Measurements from ENCODE around the gene SLC23A3. TPM values are rescaled to one million over a fixed set of nuclear protein-coding genes. Genes with fewer than 3 reads are reported as not detected.

SLC23A3 gene, protein sequence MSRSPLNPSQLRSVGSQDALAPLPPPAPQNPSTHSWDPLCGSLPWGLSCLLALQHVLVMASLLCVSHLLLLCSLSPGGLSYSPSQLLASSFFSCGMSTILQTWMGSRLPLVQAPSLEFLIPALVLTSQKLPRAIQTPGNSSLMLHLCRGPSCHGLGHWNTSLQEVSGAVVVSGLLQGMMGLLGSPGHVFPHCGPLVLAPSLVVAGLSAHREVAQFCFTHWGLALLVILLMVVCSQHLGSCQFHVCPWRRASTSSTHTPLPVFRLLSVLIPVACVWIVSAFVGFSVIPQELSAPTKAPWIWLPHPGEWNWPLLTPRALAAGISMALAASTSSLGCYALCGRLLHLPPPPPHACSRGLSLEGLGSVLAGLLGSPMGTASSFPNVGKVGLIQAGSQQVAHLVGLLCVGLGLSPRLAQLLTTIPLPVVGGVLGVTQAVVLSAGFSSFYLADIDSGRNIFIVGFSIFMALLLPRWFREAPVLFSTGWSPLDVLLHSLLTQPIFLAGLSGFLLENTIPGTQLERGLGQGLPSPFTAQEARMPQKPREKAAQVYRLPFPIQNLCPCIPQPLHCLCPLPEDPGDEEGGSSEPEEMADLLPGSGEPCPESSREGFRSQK
- total RNA-seq, result 1 to 10 TPM; 2.9 to 7.7 TPM

DNA sequence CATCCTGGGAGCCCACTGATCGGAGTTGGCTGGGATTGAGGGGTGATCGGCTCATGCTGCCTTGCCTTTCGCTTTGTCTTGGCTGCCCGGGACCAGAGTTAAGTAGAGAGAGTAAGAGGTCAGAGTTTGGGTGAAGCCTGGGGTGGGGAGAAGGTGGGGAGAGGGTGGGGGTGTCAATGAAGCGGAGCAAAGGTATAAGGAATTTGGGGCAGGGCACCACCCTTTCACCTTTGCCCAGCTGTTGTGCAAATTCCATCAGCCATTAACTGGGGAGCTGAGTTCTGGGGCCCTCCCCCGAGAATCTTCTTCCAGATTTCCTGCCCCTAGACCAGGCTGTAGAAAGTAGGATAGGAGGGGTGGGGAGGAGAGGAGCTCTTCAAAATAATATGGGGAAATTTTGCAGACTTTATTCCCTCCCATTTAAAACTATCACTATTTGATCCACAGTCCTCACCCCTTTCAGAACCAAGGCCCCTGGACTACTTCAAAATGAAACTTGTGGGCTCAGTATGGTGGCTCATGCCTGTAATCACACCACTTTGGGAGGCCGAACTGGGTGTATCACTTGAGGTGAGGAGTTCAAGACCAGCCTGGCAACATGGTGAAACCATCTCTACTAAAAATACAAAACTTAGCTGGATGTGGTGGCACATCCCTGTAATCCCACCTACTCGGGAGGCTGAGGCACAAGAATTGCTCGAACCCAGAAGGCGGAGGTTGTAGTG lies at the start of gene SLC23A3:
TSS of gene SLC23A3 (minus strand) at position 100 of the 725 bp plus-strand sequence. CDS start at position 55, 45 bp downstream.
- H3K27ac Mint-ChIP-seq, result no peak within 1 kb of the TSS
- H3K36me3 Mint-ChIP-seq (ENCODE audit: low read depth), result peaks cover 43% of the 10 kb centered on the region

DNA sequence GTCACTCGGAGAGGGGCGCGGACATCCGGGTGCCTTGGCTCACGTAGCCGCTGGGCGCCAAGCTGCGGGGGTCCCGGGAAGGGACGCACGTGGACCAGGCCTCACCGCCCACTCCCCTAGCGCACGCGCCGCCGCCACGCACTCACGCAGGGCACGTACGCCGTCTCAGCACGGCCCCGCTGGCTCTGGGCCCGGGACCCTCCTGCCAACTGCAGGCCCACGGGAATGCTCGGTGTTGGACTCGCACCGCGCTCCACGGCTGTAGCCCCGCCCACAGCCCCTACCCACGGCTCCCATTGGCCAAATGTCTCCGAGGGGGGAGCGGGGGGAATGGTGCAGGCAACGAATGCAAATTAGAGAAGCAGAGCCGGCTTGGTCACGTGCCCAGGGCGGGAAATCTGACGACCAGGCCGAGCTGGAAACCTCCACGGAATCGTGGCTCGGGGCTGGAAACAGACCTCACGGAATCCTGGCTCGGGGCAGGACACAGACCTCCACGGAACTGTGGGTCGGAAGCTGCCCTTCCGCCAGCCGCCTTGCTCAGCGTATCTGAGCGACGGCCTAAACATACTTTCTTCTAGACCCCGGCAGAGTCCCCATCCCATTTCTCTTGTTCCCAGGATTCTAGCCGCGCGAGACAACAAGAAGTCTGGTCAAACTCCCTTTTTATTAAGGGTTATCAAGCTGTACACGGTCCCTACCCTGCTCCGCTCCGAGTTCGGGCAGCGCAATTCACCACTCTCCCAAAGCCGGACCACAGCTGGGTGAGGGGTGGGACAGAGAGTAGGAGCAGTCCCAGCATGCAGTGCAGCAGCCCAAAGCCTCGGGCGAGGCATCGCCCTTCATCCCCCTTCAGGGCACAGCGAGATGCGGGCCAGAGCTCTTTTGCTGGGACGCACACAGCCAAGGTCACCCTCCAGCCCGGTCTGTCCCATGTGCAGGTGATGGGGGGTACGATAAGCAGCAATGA lies 49.2 kb upstream of the SLC23A3 start, which contains the start of gene ABCB6:
TSS of gene ABCB6 (minus strand) at position 227 of the 970 bp plus-strand sequence. CDS start 285 bp downstream, outside the sequence.
- peak; percentile 88 for ATAC-seq (replicated peaks)
- no peaks in the 10 kb centered on the region for H3K9me3 Mint-ChIP-seq
- H3K27me3 Mint-ChIP-seq, result no peaks in the 10 kb centered on the region
- peaks cover 8% of the 10 kb centered on the region for H3K4me1 Mint-ChIP-seq
- peaks cover 96% of the 10 kb centered on the region for H3K36me3 Mint-ChIP-seq (ENCODE audit: low read depth)
- H3K4me3 Mint-ChIP-seq, result peak within 1 kb of the TSS; percentile 93
- H3K27ac Mint-ChIP-seq, result peak within 1 kb of the TSS; percentile 93

More for the DNA sequence above, at the start of gene SLC23A3:
- H3K4me1 Mint-ChIP-seq, result peaks cover 11% of the 10 kb centered on the region
- no peaks in the 10 kb centered on the region for H3K27me3 Mint-ChIP-seq
- no peak within 1 kb of the TSS for H3K4me3 Mint-ChIP-seq
- no peaks in the 10 kb centered on the region for H3K9me3 Mint-ChIP-seq
- ATAC-seq (replicated peaks), result peak; percentile 40

DNA sequence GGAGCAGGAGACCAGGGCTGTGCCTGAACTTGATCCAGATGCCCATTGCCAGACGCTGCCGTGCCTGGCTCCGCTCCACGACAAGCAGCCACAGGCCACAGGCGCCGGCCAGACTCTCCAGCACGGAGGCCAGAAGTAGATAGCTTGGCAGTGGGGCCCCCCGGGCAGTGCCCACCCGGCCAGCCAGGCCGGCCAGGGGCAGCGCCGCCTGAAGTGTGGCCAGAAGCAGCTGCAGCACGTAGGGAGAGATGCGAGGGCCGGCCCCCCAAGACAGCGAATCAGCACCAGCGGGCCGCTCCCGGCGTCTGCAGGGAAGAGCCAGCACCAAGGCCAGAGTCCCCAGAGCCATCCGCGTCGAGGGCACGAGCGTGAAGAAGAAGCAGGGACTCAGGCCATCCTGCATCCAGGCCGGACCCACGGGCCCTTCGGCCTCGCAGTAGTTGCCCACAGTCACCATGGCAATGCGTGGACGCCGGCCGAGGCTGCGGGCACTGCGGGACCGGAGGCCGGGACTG lies 48.4 kb upstream of the SLC23A3 start:
- Mint-ChIP-seq H3K4me1 (peaks cover 8% of the 10 kb centered on the region), H3K4me3 (peak overlapping the region; percentile 93), H3K9me3 (no peaks in the 10 kb centered on the region), H3K27me3 (no peaks in the 10 kb centered on the region), H3K36me3 (ENCODE audit: low read depth) (peaks cover 96% of the 10 kb centered on the region), H3K27ac (peak overlapping the region; percentile 93)
- ATAC-seq (replicated peaks), result peak; percentile 59

DNA sequence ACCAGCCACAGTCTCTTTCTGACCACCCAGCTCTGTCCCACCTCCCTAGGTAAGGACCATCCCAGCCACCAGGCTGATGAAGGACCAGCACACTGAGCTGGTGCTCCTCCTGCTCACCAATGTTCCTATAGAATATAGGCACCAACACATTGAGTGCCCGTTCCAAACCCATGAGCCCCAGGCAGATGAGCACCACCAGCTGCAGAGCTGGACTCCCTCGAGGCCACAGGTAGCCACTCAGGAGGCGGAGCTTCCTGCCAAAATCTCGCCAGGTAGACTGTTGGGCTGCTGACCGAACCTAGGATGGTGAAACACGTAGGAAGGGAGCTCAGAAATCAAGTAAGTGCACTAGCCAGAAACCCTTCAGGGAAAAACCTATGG lies 46.7 kb upstream of the SLC23A3 start:
- H3K4me3 Mint-ChIP-seq, result peak overlapping the region; percentile 93
- H3K27me3 Mint-ChIP-seq, result no peaks in the 10 kb centered on the region
- H3K9me3 Mint-ChIP-seq, result no peaks in the 10 kb centered on the region
- no peak for ATAC-seq (replicated peaks)
- peaks cover 96% of the 10 kb centered on the region for H3K36me3 Mint-ChIP-seq (ENCODE audit: low read depth)
- H3K27ac Mint-ChIP-seq, result no peak overlapping the region
- peaks cover 8% of the 10 kb centered on the region for H3K4me1 Mint-ChIP-seq

DNA sequence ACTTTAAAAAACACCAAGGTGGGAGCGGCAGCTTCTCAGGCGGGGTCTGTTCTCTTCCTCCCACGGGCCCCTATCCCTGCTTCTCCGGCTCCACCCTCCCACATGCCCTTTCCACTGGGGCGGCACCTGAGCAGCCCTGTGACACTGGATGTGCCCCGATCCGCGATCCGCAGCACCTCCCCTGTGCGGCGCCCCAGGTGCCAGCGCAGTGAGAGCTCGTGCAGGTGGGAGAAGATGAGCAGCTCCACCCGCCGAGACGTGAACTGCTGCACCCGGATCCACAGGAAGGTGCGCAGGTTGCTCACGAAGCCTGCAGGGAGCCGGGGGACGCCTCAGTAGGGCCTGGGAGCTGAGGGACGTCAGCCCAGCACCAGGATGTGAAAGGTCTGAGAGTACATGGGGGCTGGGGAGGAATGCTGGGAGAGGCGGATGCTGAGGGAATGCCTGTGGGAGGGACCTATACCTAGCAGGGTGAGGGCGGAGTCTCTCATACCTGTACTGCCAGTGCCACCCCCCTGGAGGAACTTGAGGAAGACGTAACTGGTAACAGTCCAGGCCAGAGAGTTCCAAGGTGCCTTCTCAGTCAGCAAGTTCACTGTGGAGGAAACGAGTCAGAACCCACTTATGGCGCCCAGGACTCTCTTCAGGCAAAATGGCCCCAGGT lies 46.2 kb upstream of the SLC23A3 start:
- no peaks in the 10 kb centered on the region for H3K27me3 Mint-ChIP-seq
- H3K4me3 Mint-ChIP-seq, result peak overlapping the region; percentile 93
- no peak for ATAC-seq (replicated peaks)
- H3K4me1 Mint-ChIP-seq, result peaks cover 8% of the 10 kb centered on the region
- no peak overlapping the region for H3K27ac Mint-ChIP-seq
- H3K9me3 Mint-ChIP-seq, result no peaks in the 10 kb centered on the region
- peaks cover 96% of the 10 kb centered on the region for H3K36me3 Mint-ChIP-seq (ENCODE audit: low read depth)

DNA sequence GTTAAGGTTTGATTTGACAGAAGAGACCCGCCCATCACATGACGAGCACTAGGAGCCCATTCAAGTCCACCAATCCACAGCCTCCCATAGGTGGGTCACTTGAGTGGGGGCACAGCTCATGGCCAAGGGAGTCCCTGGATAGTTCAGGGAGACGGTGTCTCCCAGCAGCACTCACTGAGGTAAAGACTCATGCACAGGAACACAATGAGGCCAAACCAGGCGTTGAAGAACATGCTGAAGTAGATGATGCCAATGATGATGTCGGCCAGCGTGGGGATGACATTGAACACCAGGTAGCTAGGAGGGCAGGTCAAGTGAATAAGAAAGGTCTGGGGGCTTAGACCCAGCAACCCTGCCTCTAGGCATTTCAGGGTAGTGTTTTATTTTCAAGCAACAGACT lies 45.0 kb upstream of the SLC23A3 start:
- Mint-ChIP-seq H3K9me3 (no peaks in the 10 kb centered on the region), H3K4me3 (no peak overlapping the region), H3K4me1 (peaks cover 9% of the 10 kb centered on the region), H3K27me3 (no peaks in the 10 kb centered on the region), H3K27ac (no peak overlapping the region), H3K36me3 (ENCODE audit: low read depth) (peaks cover 96% of the 10 kb centered on the region)
- no peak for ATAC-seq (replicated peaks)

DNA sequence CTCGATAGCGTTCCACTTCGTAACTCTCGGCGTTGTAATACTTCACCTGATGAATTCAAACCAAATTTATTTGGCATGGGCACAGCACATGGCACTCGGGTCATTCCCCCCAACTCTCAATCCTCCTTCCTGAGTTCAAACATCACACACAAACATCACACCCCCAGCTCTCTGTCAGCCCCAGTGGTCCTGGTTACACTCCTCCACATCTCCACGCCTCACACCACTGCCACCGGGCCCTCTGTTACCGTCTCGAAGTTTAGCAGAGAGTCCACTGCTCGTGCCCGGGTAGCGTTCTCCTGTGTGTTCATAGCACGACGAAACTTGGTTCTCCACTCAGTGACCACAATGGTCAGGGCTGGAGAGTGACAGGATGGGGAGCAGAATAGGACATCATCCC lies 44.3 kb upstream of the SLC23A3 start:
- peaks cover 96% of the 10 kb centered on the region for H3K36me3 Mint-ChIP-seq (ENCODE audit: low read depth)

DNA sequence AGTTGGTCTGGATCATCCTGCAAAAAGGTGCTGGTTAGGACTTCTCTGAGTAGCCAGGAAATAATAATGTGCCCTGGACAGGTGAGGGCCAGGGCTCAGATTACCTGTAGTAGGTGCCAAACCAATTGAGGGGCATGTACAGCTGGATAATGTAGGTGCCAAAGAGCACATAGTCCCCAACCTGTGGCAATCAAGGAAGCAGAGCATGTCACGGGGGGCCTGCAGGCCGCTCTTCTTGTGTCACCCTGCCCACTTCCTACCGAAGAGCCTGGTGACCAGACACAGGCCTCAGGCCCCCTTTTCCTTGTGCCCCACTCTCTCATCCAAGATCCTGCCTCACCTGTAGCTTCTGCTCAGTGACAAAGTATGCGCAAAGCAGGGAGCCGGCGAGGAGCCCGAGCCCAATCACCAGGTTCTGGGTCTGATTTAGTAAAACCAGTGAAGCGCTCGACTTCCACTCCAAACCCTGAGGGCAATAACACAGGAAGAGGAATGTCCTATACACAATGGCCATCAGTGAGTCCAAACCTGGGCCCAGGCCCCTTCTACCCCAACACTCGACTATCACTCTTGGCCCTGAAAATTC lies 43.8 kb upstream of the SLC23A3 start:
- Mint-ChIP-seq H3K4me3 (no peak overlapping the region), H3K36me3 (ENCODE audit: low read depth) (peaks cover 98% of the 10 kb centered on the region), H3K4me1 (peaks cover 13% of the 10 kb centered on the region), H3K27ac (no peak overlapping the region), H3K9me3 (no peaks in the 10 kb centered on the region), H3K27me3 (no peaks in the 10 kb centered on the region)
- no peak for ATAC-seq (replicated peaks)

More for the DNA sequence above, 44.3 kb upstream of the SLC23A3 start:
- no peak for ATAC-seq (replicated peaks)
- Mint-ChIP-seq H3K4me1 (peaks cover 13% of the 10 kb centered on the region), H3K27me3 (no peaks in the 10 kb centered on the region), H3K9me3 (no peaks in the 10 kb centered on the region), H3K27ac (peak overlapping the region; percentile 23), H3K4me3 (no peak overlapping the region)

DNA sequence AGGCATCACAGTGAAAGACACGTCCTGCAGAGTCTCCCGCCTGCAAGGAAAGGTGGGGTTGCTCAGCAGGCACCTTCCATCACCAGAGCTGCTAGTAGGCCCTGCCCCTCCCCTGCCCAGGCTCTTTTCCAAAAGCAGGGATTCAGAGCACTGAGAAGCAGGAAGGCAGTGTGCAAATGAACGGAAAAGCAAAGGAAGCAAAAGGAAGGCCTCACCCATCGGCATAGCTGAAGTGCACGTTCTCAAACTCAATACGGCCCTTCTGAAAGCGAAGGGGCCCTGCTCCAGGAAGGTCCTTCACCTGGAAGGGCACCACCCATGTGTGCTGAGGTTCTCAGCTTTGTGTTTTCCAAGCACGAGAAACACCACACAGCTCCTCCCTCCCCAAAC lies 43.2 kb upstream of the SLC23A3 start:
- peaks cover 18% of the 10 kb centered on the region for H3K4me1 Mint-ChIP-seq
- no peak overlapping the region for H3K4me3 Mint-ChIP-seq
- no peaks in the 10 kb centered on the region for H3K27me3 Mint-ChIP-seq
- no peak overlapping the region for H3K27ac Mint-ChIP-seq
- no peaks in the 10 kb centered on the region for H3K9me3 Mint-ChIP-seq
- no peak for ATAC-seq (replicated peaks)
- H3K36me3 Mint-ChIP-seq (ENCODE audit: low read depth), result peaks cover 100% of the 10 kb centered on the region

DNA sequence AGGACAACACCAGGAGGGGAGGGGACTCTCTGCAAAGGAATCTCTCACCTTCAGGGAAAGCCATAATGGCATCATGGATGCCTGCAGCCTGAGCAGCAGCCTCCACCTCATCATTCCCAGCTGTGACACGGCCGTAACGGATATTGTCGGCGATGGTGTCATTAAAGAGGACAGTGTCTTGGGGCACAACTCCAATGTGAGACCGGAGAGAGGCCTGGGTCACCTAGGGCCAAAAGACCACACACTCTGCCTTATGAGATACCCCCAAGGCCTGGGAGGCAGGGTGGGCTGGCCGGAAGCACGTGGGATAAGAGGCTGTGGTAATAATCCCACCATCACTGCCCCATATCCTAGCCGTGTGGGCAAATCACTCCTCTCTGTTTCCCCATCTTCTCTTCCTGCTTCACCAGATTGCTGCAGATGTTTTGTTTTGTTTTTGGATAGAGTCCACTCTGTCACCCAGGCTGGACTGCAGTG lies 41.1 kb upstream of the SLC23A3 start:
- no peak for ATAC-seq (replicated peaks)
- no peak overlapping the region for H3K27ac Mint-ChIP-seq
- H3K36me3 Mint-ChIP-seq (ENCODE audit: low read depth), result peaks cover 87% of the 10 kb centered on the region

DNA sequence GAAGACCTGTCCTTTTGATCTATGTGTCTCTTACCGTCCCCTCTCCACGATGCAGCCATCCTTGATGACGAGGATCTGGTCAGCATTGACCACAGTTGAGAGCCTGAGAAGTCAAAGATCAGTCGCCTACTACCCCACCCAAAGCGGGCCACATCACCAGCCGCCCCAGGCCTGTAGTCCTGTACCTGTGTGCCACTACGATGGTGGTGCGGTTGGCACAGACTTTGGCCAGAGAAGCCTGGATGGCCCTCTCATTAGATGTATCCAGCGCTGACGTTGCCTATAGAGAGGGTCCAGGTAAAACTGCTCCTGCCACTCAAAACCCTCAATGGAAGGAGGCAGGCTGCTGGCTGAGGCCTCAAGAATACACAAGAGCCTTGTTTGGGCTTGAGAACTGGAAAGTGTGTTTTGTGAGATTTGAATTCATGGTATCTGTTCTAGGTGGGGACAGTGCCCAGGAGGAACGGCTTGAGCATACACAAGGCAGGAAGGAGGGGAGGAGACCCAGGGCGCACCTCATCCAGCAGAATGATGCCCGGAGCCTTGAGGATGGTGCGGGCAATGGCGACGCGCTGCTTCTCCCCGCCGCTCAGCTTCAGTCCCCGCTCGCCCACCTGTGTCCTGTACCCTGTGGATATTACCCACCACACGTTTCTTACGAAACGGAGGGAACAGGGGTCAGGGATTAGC lies 40.5 kb upstream of the SLC23A3 start:
- no peak for ATAC-seq (replicated peaks)
- peaks cover 81% of the 10 kb centered on the region for H3K36me3 Mint-ChIP-seq (ENCODE audit: low read depth)
- no peaks in the 10 kb centered on the region for H3K27me3 Mint-ChIP-seq
- peak overlapping the region; percentile 75 for H3K27ac Mint-ChIP-seq
- H3K4me3 Mint-ChIP-seq, result peak overlapping the region; percentile 97
- peaks cover 10% of the 10 kb centered on the region for H3K4me1 Mint-ChIP-seq
- H3K9me3 Mint-ChIP-seq, result no peaks in the 10 kb centered on the region

More for the DNA sequence above, 41.1 kb upstream of the SLC23A3 start:
- Mint-ChIP-seq H3K4me3 (no peak overlapping the region), H3K27me3 (no peaks in the 10 kb centered on the region), H3K4me1 (peaks cover 10% of the 10 kb centered on the region), H3K9me3 (no peaks in the 10 kb centered on the region)
